ENCODE results near the gene SLC24A3. TPM values are rescaled to one million over a fixed set of nuclear protein-coding genes. Genes with fewer than 3 reads are reported as not detected.

The SLC24A3 gene
- total and polyA plus RNA-seq, 9 donors: 4.8 to 40.5 (median 18.6) TPM

GRCh38 chr20:19269737-19270340 lies 57.4 kb downstream of the SLC24A3 start:
- no peak overlapping the region for H3K4me3 ChIP-seq
- no peak for DNase-seq
- no peak for TF ChIP-seq POLR2A (IDR thresholded peaks at IDR 0.05)
- no peak for TF ChIP-seq CTCF (IDR thresholded peaks at IDR 0.05)
- no peak for TF ChIP-seq EP300 (IDR thresholded peaks at IDR 0.05)
- H3K4me1 ChIP-seq (ENCODE audit: insufficient read depth): peaks cover 6% of the 10 kb centered on the region
- no peak overlapping the region for H3K27ac ChIP-seq
- 82 to 90% (median 87%) methylated on average over 8 of the region's 8 CpGs for WGBS, 3 donors
- no peaks in the 10 kb centered on the region for H3K36me3 ChIP-seq
- no peaks in the 10 kb centered on the region for H3K27me3 ChIP-seq
- H3K9me3 ChIP-seq: no peaks in the 10 kb centered on the region
- intact Hi-C loops (cut with DNase I): loop anchor here in 2 of 4 donors (10.0 kb wide), 1 partner anchor 55 kb away; the partner anchor contains the start of gene SLC24A3 (in 2 of the 2)

DNA sequence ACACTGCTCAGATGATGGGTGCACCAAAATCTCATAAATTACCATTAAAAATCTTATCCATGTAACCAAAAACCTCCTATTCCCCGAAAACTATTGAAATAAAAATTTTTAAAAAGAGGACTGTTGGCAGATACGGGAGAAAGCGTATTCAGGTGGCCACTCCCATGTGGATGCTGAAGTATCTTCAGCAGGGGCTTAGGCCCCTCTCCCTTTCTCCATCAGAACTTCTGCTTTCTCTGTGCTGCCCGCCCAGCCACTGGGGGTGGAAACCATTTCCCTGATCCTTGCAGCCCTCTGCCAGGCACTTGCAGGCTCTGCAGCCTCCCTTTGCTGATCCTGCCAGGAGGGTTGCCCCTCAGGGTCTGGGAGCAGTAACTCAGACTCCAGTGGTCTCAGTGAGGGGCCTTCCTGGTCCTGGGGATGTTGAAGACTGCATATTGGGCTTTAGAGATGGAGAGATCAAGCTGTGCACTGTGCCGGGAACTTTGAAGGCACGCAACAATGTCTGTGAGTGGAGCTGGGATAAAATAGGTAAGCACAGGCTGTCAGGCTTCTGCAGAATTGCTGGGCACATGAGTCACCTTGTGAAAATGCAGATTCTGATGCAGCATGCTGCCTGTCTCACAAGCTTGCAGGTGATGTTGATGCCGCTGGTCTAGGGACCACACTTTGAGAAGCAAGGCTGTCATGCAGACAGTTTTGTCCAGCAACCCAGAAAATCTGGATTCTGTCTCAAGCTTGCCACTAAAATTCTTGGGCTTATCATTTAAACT lies 59.6 kb downstream of the SLC24A3 start:
- no peak for TF ChIP-seq CTCF (IDR thresholded peaks at IDR 0.05)
- no peak for TF ChIP-seq EP300 (IDR thresholded peaks at IDR 0.05)
- TF ChIP-seq POLR2A (IDR thresholded peaks at IDR 0.05): no peak
- Histone ChIP-seq H3K4me3 (no peak overlapping the region), H3K27ac (peak overlapping the region in 1 of 2 donors; percentile 4), H3K36me3 (no peaks in the 10 kb centered on the region), H3K9me3 (no peaks in the 10 kb centered on the region), H3K4me1 (ENCODE audit: insufficient read depth) (peaks cover 14% of the 10 kb centered on the region), H3K27me3 (no peaks in the 10 kb centered on the region)
- WGBS, 3 donors: 92 to 94% (median 93%) methylated on average over 7 of the region's 7 CpGs
- intact Hi-C loops (cut with DNase I): loop anchor here in 1 of 4 donors (10.0 kb wide), 1 partner anchor 57 kb away; the partner anchor contains the start of gene SLC24A3
- DNase-seq: no peak

DNA sequence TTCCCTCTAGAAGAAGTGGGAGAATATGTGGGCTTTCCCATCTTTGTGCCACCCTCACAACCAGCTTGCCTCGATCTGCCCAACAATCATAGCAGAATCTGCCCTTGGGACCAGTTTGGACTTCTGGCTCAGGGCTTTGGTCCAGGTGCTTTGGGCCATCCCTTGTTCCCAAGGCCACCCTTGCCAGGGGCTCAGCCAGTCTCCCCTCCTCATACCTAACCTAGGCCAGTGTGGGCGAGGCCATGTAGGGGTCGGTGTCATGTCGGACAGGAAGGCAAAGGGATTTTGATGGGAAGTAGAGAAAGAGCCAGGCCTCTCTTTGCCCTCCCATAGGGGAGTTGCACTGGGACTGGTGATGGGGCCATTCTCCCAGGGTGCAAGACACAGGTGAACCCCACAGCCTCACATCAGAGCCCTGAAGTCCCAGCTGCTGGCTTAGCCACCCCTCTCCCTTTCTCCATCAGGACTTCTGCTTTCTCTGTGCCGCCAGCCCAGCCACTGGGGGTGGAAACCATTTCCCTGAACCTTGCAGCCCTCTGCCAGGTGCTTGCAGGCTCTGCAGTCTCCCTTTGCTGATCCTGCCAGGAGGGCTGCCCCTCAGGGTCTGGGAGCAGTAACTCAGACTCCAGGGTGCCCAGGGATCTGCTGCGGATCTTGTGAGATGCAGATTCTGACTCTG lies 60.7 kb downstream of the SLC24A3 start:
- no peaks in the 10 kb centered on the region for H3K36me3 ChIP-seq
- H3K4me1 ChIP-seq (ENCODE audit: insufficient read depth): peaks cover 16% of the 10 kb centered on the region
- no peak overlapping the region for H3K4me3 ChIP-seq
- TF ChIP-seq POLR2A (IDR thresholded peaks at IDR 0.05) (no peak), CTCF (IDR thresholded peaks at IDR 0.05) (no peak), EP300 (IDR thresholded peaks at IDR 0.05) (no peak)
- peak overlapping the region; percentile 84 to 86 for H3K27ac ChIP-seq
- WGBS, 3 donors: 85 to 90% (median 88%) methylated on average over 6 of the region's 6 CpGs
- no peaks in the 10 kb centered on the region for H3K27me3 ChIP-seq
- DNase-seq: no peak
- no peaks in the 10 kb centered on the region for H3K9me3 ChIP-seq
- intact Hi-C loops (cut with DNase I): loop anchor here in 1 of 4 donors (10.0 kb wide), 1 partner anchor 58 kb away; the partner anchor contains the start of gene SLC24A3

GRCh38 chr20:19274001-19274400 lies 61.6 kb downstream of the SLC24A3 start:
- DNase-seq: no peak
- Histone ChIP-seq H3K4me1 (ENCODE audit: insufficient read depth) (peaks cover 18% of the 10 kb centered on the region), H3K9me3 (no peaks in the 10 kb centered on the region), H3K27me3 (no peaks in the 10 kb centered on the region), H3K36me3 (no peaks in the 10 kb centered on the region), H3K4me3 (no peak overlapping the region), H3K27ac (peak overlapping the region; percentile 84 to 86)
- intact Hi-C loops (cut with DNase I): loop anchor here in 1 of 4 donors (10.0 kb wide), 1 partner anchor 59 kb away; the partner anchor contains the start of gene SLC24A3
- no peak for TF ChIP-seq POLR2A (IDR thresholded peaks at IDR 0.05)
- no peak for TF ChIP-seq CTCF (IDR thresholded peaks at IDR 0.05)
- TF ChIP-seq EP300 (IDR thresholded peaks at IDR 0.05): no peak
- 90 to 98% (median 91%) methylated on average over 5 of the region's 5 CpGs for WGBS, 3 donors
